HCT116 (cell line): ENCODE data around the gene TSPEAR.
"Not testable (repeated sequence)": the region's sequence is repeated elsewhere in the genome, so short reads cannot be mapped to it uniquely, and the experiment has no call there.

ENCODE experiments used
- CTCF ChIP-seq, 3 experiments: fragments of 200-600 bp in 1 of 3; sonication (generic) in 1 of 3; IDR thresholded peaks in 2 of 3; conservative IDR thresholded peaks in 1 of 3; 2 replicates each; pipeline ENCODE4 v1.5.1; 2012 to 2017; ENCODE audit warnings: low read depth in 2 of 3, low read length in 2 of 3, antibody characterized with exemption in 1 of 3, borderline replicate concordance in 1 of 3, control low read depth in 1 of 3, mild to moderate bottlenecking in 1 of 3, mixed read lengths in 1 of 3, mixed run types in 1 of 3, moderate library complexity in 1 of 3; ENCODE audit not compliant: insufficient read depth in 1 of 3
- EZH2 ChIP-seq: fragments of 200-600 bp; sonication (generic); IDR thresholded peaks from 2 replicates; pipeline ENCODE4 v1.6.1; 2017; ENCODE audit warnings: antibody characterized with exemption, mixed run types
- POLR2AphosphoS5 ChIP-seq: IDR thresholded peaks from 2 replicates; pipeline ENCODE4 v1.6.1; 2011; ENCODE audit warnings: mild to moderate bottlenecking, low read depth, low read length, moderate library complexity
- YY1 ChIP-seq: IDR thresholded peaks from 2 replicates; pipeline ENCODE4 v1.6.1; 2011; ENCODE audit warnings: low read length, low read depth, moderate library complexity, mild to moderate bottlenecking; ENCODE audit not compliant: insufficient replicate concordance; ENCODE audit errors: extremely low read depth
- TF ChIP-seq, protein P1 (sequence below): IDR thresholded peaks from 2 replicates; pipeline ENCODE4 v1.6.1; 2012; ENCODE audit warnings: low read depth
- TF ChIP-seq, protein P2 (sequence below): IDR thresholded peaks from 2 replicates; pipeline ENCODE4 v1.6.1; 2012

DNA sequence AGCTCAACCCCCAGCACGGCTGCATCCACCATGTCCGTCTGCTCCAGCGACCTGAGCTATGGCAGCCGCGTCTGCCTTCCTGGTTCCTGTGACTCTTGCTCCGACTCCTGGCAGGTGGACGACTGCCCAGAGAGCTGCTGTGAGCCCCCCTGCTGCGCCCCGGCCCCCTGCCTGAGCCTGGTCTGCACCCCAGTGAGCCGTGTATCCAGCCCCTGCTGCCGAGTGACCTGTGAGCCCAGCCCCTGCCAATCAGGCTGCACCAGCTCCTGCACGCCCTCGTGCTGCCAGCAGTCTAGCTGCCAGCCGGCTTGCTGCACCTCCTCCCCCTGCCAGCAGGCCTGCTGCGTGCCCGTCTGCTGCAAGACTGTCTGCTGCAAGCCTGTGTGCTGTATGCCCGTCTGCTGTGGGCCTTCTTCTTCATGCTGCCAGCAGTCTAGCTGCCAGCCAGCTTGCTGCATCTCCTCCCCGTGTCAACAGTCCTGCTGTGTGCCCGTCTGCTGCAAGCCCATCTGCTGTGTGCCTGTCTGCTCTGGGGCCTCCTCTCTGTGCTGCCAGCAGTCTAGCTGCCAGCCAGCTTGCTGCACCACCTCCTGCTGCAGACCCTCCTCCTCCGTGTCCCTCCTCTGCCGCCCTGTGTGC, 14.1 kb downstream of the TSPEAR start, which contains the start of gene KRTAP10-12:
- not testable (repeated sequence) for TF ChIP-seq YY1; CTCF (IDR thresholded peaks at IDR 0.05 in 2 of 3, conservative IDR thresholded peaks at IDR 0.05 in 1 of 3; ENCODE audit: borderline replicate concordance in 1 of 3, insufficient read depth in 1 of 3, low read depth in 2 of 3, low read length in 2 of 3); POLR2AphosphoS5; EZH2
- TF ChIP-seq, protein P1, sequence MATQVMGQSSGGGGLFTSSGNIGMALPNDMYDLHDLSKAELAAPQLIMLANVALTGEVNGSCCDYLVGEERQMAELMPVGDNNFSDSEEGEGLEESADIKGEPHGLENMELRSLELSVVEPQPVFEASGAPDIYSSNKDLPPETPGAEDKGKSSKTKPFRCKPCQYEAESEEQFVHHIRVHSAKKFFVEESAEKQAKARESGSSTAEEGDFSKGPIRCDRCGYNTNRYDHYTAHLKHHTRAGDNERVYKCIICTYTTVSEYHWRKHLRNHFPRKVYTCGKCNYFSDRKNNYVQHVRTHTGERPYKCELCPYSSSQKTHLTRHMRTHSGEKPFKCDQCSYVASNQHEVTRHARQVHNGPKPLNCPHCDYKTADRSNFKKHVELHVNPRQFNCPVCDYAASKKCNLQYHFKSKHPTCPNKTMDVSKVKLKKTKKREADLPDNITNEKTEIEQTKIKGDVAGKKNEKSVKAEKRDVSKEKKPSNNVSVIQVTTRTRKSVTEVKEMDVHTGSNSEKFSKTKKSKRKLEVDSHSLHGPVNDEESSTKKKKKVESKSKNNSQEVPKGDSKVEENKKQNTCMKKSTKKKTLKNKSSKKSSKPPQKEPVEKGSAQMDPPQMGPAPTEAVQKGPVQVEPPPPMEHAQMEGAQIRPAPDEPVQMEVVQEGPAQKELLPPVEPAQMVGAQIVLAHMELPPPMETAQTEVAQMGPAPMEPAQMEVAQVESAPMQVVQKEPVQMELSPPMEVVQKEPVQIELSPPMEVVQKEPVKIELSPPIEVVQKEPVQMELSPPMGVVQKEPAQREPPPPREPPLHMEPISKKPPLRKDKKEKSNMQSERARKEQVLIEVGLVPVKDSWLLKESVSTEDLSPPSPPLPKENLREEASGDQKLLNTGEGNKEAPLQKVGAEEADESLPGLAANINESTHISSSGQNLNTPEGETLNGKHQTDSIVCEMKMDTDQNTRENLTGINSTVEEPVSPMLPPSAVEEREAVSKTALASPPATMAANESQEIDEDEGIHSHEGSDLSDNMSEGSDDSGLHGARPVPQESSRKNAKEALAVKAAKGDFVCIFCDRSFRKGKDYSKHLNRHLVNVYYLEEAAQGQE = not testable (repeated sequence)
- TF ChIP-seq, protein P2, sequence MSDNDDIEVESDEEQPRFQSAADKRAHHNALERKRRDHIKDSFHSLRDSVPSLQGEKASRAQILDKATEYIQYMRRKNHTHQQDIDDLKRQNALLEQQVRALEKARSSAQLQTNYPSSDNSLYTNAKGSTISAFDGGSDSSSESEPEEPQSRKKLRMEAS = not testable (repeated sequence)
